A549 (cell line): ENCODE data around the gene PEPD. TPM values are rescaled to one million over a fixed set of nuclear protein-coding genes. Genes with fewer than 3 reads are reported as not detected.

Experiments used
- ATAC-seq, 2 experiments: fragments of 200-7000 bp in 1 of 2; fragments of >200 bp in 1 of 2; cut with Nextera tagmentation in 1 of 2; cut with Tn5 transposase in 1 of 2; 3 replicates each; pipeline versions ENCODE4 v1.8.0 to v1.9.1; 2018 to 2020; ENCODE audit warnings: mild to moderate bottlenecking in 1 of 2, moderate library complexity in 1 of 2
- CTCF ChIA-PET: fragments of 300-600 bp; sonication (Branson Sonifier 250); formaldehyde crosslinking; extraction: SDS; loops from one replicate; lab custom pipeline; 2021; ENCODE audit warnings: antibody characterized with exemption, inconsistent platforms; lab: Yijun Ruan, JAX
- POLR2A ChIA-PET: fragments of 350-600 bp; formaldehyde crosslinking; extraction: SDS; loops from one replicate; lab custom pipeline; 2021; ENCODE audit warnings: antibody characterized with exemption, inconsistent platforms; lab: Yijun Ruan, JAX
- DNase-seq, 2 experiments: peaks; one replicate each; pipeline versions ENCODE4 v3.0.0 to v3.0.0-alpha.2; 2011 to 2016; ENCODE audit warnings: low read depth in 1 of 2, low spot score in 1 of 2
- FAIRE-seq: peaks from 2 replicates; lab custom pipeline; 2011; peaks lifted over from hg19 to GRCh38; lab: Jason Lieb, UNC
- H3K27ac ChIP-seq, 2 experiments: fragments of >200 bp; sonication (Bioruptor Twin); formaldehyde crosslinking; 3 replicates each; pipeline ENCODE4 v1.5.1; 2016 to 2017
- H3K4me1 ChIP-seq: fragments of >200 bp; sonication (Bioruptor Twin); formaldehyde crosslinking; 3 replicates; pipeline ENCODE4 v1.6.1; 2016
- H3K4me2 ChIP-seq: fragments of >200 bp; sonication (Bioruptor Twin); formaldehyde crosslinking; 3 replicates; pipeline ENCODE4 v1.6.1; 2016
- H3K4me3 ChIP-seq: fragments of >200 bp; sonication (Bioruptor Twin); formaldehyde crosslinking; 3 replicates; pipeline ENCODE4 v1.5.1; 2016
- H3K9me3 ChIP-seq: fragments of >200 bp; sonication (Bioruptor Twin); formaldehyde crosslinking; 3 replicates; pipeline ENCODE4 v1.6.1; 2016
- ATOH8 ChIP-seq: fragments of 250-450 bp; sonication (Bioruptor Pico); IDR thresholded peaks from 2 replicates; pipeline ENCODE4 v1.5.0; 2020; ENCODE audit warnings: low read depth, mild to moderate bottlenecking, moderate library complexity
- CEBPB ChIP-seq, 2 experiments: fragments of >200 bp in 1 of 2; sonication (Bioruptor Twin) in 1 of 2; formaldehyde crosslinking in 1 of 2; IDR thresholded peaks; 2 replicates each; pipeline ENCODE4 v1.6.1; 2012 to 2016
- CTCF ChIP-seq: fragments of >200 bp; sonication (Bioruptor Twin); formaldehyde crosslinking; IDR thresholded peaks from 3 replicates; pipeline ENCODE4 v1.5.1; 2016
- EHMT2 ChIP-seq: fragments of 200-600 bp; sonication (generic); IDR thresholded peaks from 2 replicates; pipeline ENCODE4 v1.6.1; 2016; ENCODE audit warnings: antibody characterized with exemption, low read depth, mild to moderate bottlenecking, moderate library complexity
- ELK1 ChIP-seq: fragments of 150-350 bp; IDR thresholded peaks from 2 replicates; pipeline ENCODE4 v1.6.1; 2014; ENCODE audit warnings: low read depth, mild to moderate bottlenecking, low read length
- FOSL2 ChIP-seq, 2 experiments: fragments of 450-650 bp in 1 of 2; fragments of >200 bp in 1 of 2; sonication (Bioruptor Twin) in 1 of 2; formaldehyde crosslinking; IDR thresholded peaks; 2 replicates each; pipeline versions ENCODE4 v1.5.0 to v1.6.1; 2016 to 2020; ENCODE audit warnings: mild to moderate bottlenecking in 1 of 2, moderate library complexity in 1 of 2
- HDAC2 ChIP-seq: fragments of 200-600 bp; sonication (generic); IDR thresholded peaks from 2 replicates; pipeline ENCODE4 v1.6.1; 2016
- HES2 ChIP-seq: fragments of >200 bp; sonication (Bioruptor Twin); formaldehyde crosslinking; IDR thresholded peaks from 2 replicates; pipeline ENCODE4 v1.6.1; 2016
- HEYL ChIP-seq: fragments of 250-450 bp; sonication (Bioruptor Pico); IDR thresholded peaks from 2 replicates; pipeline ENCODE4 v1.8.0; 2021; ENCODE audit warnings: mild to moderate bottlenecking, moderate library complexity
- HOXB13 ChIP-seq: fragments of 250-450 bp; sonication (Bioruptor Pico); IDR thresholded peaks from 2 replicates; pipeline ENCODE4 v1.5.0; 2020; ENCODE audit warnings: low read depth, mild to moderate bottlenecking, moderate library complexity
- HOXB5 ChIP-seq: fragments of 250-450 bp; sonication (Bioruptor Pico); IDR thresholded peaks from 2 replicates; pipeline ENCODE4 v1.5.0; 2020; ENCODE audit warnings: mild to moderate bottlenecking, moderate library complexity
- JUN ChIP-seq, 2 experiments: fragments of >200 bp; sonication (Bioruptor Twin); formaldehyde crosslinking; IDR thresholded peaks; 2 replicates in 1 of 2; 3 replicates in 1 of 2; pipeline ENCODE4 v1.6.1; 2016 to 2017
- MAX ChIP-seq: IDR thresholded peaks from 2 replicates; pipeline ENCODE4 v1.6.1; 2012
- MYC ChIP-seq: IDR thresholded peaks from 2 replicates; pipeline ENCODE4 v1.6.1; 2012; ENCODE audit warnings: mild to moderate bottlenecking, inconsistent platforms, low read length, improper control_type of control experiment, borderline replicate concordance
- NPAS2 ChIP-seq: fragments of 250-450 bp; sonication (Bioruptor Pico); IDR thresholded peaks from 2 replicates; pipeline ENCODE4 v1.8.0; 2022; ENCODE audit warnings: mild to moderate bottlenecking, moderate library complexity, borderline replicate concordance
- PHF8 ChIP-seq: fragments of 200-600 bp; sonication (generic); IDR thresholded peaks from 2 replicates; pipeline ENCODE4 v1.6.1; 2016; ENCODE audit warnings: low read depth, mild to moderate bottlenecking, antibody characterized with exemption, moderate library complexity, borderline replicate concordance
- REST ChIP-seq: fragments of 200-600 bp; sonication (generic); IDR thresholded peaks from 2 replicates; pipeline ENCODE4 v1.6.1; 2016; ENCODE audit warnings: antibody characterized with exemption, mild to moderate bottlenecking, moderate library complexity
- RFX5 ChIP-seq: fragments of 450-650 bp; IDR thresholded peaks from 2 replicates; pipeline ENCODE4 v1.7.1; 2014; ENCODE audit warnings: antibody characterized with exemption, mild to moderate bottlenecking, moderate library complexity
- RNF2 ChIP-seq: fragments of 200-600 bp; sonication (generic); IDR thresholded peaks from 2 replicates; pipeline ENCODE4 v1.6.1; 2016; ENCODE audit warnings: low read depth, mild to moderate bottlenecking, antibody characterized with exemption, moderate library complexity, borderline replicate concordance
- TFCP2L1 ChIP-seq: fragments of 250-450 bp; sonication (Bioruptor Pico); IDR thresholded peaks from 2 replicates; pipeline ENCODE4 v1.5.0; 2021; ENCODE audit warnings: mild to moderate bottlenecking
- TP53 ChIP-seq: fragments of 250-450 bp; sonication (Bioruptor Pico); IDR thresholded peaks from 2 replicates; pipeline ENCODE4 v1.5.0; 2021; ENCODE audit warnings: mild to moderate bottlenecking, moderate library complexity
- USF2 ChIP-seq: fragments of 450-650 bp; IDR thresholded peaks from 2 replicates; pipeline ENCODE4 v1.6.1; 2014; ENCODE audit warnings: antibody characterized with exemption
- ZSCAN20 ChIP-seq: fragments of 250-450 bp; sonication (Bioruptor Pico); IDR thresholded peaks from 2 replicates; pipeline ENCODE4 v1.8.0; 2022; ENCODE audit warnings: mild to moderate bottlenecking, moderate library complexity
- WGBS: methylation state at CpG from one replicate; pipeline ENCODE4 v1.1.6; 2017; ENCODE audit errors: missing lambda C conversion rate; 5-methylcytosine and 5-hydroxymethylcytosine counted together
- polyA plus RNA-seq, 4 experiments: library from polyadenylated mRNA; depleted of rRNA in 3 of 4; stranded (reverse); fragments of >200 nt; fragmentation: RNase III in 1 of 4; extraction: RNeasy Plus Mini Kit Qiagen cat#74134 plus additional on column Dnase treatment in 1 of 4; gene quantifications; 2 replicates in 3 of 4; 3 replicates in 1 of 4; pipeline ENCODE4 v1.2.3, GENCODE V29; 2011 to 2017

Gene PEPD
- polyA plus RNA-seq, 2 of the 4 experiments (the other 2 are of a cell fraction) = 85.5 to 100 TPM

GRCh38 chr19:33498391-33499000 is 23.1 kb downstream of the PEPD start:
- ChIA-PET CTCF (interaction anchor here (0.5 to 1.2 kb wide), 4 partner anchors 10 to 449 kb away, joined by 3 to 4 read pairs (median 3); no protein-coding TSS in a partner anchor), POLR2A (no interaction called here)
- Histone ChIP-seq H3K27ac (no peak overlapping the region), H3K4me2 (no peak overlapping the region), H3K4me1 (no peaks in the 10 kb centered on the region), H3K9me3 (no peaks in the 10 kb centered on the region), H3K4me3 (no peak overlapping the region)
- FAIRE-seq (no peak), ATAC-seq (no peak), DNase-seq (no peak)
- 75% methylated on average over 10 of the region's 10 CpGs for WGBS
- TF ChIP-seq PHF8 (no peak), REST (no peak), NPAS2 (no peak), HEYL (no peak), ELK1 (no peak), FOSL2 (IDR thresholded peaks at IDR 0.05) (no peak), FOSL2 (CRISPR knock-in tag; IDR thresholded peaks at IDR 0.05) (no peak), USF2 (no peak), ATOH8 (CRISPR knock-in tag) (no peak), TFCP2L1 (CRISPR knock-in tag) (no peak), RFX5 (no peak), HOXB13 (no peak), MYC (no peak), HES2 (no peak), CTCF (no peak), CEBPB (IDR thresholded peaks at IDR 0.05) (no peak), JUN (IDR thresholded peaks at IDR 0.05) (no peak)

- Histone ChIP-seq H3K27ac (no peak overlapping the region), H3K4me2 (no peak overlapping the region), H3K4me1 (no peaks in the 10 kb centered on the region), H3K4me3 (no peak overlapping the region), H3K9me3 (no peaks in the 10 kb centered on the region)
- POLR2A ChIA-PET = no interaction called here
- no peak for FAIRE-seq
- CTCF ChIA-PET = interaction anchor here (1.0 to 1.9 kb wide), 4 partner anchors 9 to 450 kb away, joined by 3 to 7 read pairs (median 4); no protein-coding TSS in a partner anchor
- no peak for ATAC-seq
- WGBS = 84% methylated on average over 12 of the region's 12 CpGs
- no peak for DNase-seq
- TF ChIP-seq MAX (no peak), HOXB5 (CRISPR knock-in tag) (no peak), CEBPB (IDR thresholded peaks at IDR 0.05) (no peak), TP53 (CRISPR knock-in tag) (no peak), NPAS2 (no peak), RNF2 (no peak), ZSCAN20 (no peak), REST (no peak), EHMT2 (no peak), HDAC2 (no peak)
Observed at GRCh38 chr19:33497778-33498175, 23.8 kb downstream of the PEPD start.
